ENCODE measurements around the gene TMBIM4.
A peak's percentile ranks its signal among the peaks of the same experiment; 100 is the strongest.

TMBIM4 gene

GRCh38 chr12:66107451-66107915, 62.3 kb downstream of the TMBIM4 start:
- H3K4me3 ChIP-seq (ENCODE audit: low read length), result no peak overlapping the region
- peak; percentile 80 for TF ChIP-seq CTCF (IDR thresholded peaks at IDR 0.05; ENCODE audit: insufficient read depth, low read depth, low read length, missing control alignments)
- peak; percentile 95 for DNase-seq (ENCODE audit: low read depth)

- peak; percentile 20 for DNase-seq (ENCODE audit: low read depth)
- TF ChIP-seq CTCF (IDR thresholded peaks at IDR 0.05; ENCODE audit: insufficient read depth, low read depth, low read length, missing control alignments), result peak; percentile 19
Measured at GRCh38 chr12:66103016-66103913, 66.5 kb downstream of the TMBIM4 start.

GRCh38 chr12:66092559-66093269, 77.1 kb downstream of the TMBIM4 start:
- peak; percentile 89 for DNase-seq (ENCODE audit: low read depth)
- no peak for TF ChIP-seq CTCF (IDR thresholded peaks at IDR 0.05; ENCODE audit: insufficient read depth, low read depth, low read length, missing control alignments)
- H3K4me3 ChIP-seq (ENCODE audit: low read length), result no peak overlapping the region

More at GRCh38 chr12:66103016-66103913, 66.5 kb downstream of the TMBIM4 start:
- H3K4me3 ChIP-seq (ENCODE audit: low read length), result no peak overlapping the region

- no peak for DNase-seq (ENCODE audit: low read depth)
- no peak overlapping the region for H3K4me3 ChIP-seq (ENCODE audit: low read length)
- no peak for TF ChIP-seq CTCF (IDR thresholded peaks at IDR 0.05; ENCODE audit: insufficient read depth, low read depth, low read length, missing control alignments)
Measured at GRCh38 chr12:66090157-66090556, 79.6 kb downstream of the TMBIM4 start.

GRCh38 chr12:66087365-66087943, 82.3 kb downstream of the TMBIM4 start:
- DNase-seq (ENCODE audit: low read depth), result peak; percentile 73
- H3K4me3 ChIP-seq (ENCODE audit: low read length), result no peak overlapping the region
- TF ChIP-seq CTCF (IDR thresholded peaks at IDR 0.05; ENCODE audit: insufficient read depth, low read depth, low read length, missing control alignments), result peak; percentile 86

- no peak overlapping the region for H3K4me3 ChIP-seq (ENCODE audit: low read length)
- DNase-seq (ENCODE audit: low read depth), result no peak
- TF ChIP-seq CTCF (IDR thresholded peaks at IDR 0.05; ENCODE audit: insufficient read depth, low read depth, low read length, missing control alignments), result no peak
Measured at GRCh38 chr12:66085998-66086397, 83.8 kb downstream of the TMBIM4 start.
